IMR-90 (cell line): ENCODE results near the gene CYP11A1. TPM values are rescaled to one million over a fixed set of nuclear protein-coding genes. Genes with fewer than 3 reads are reported as not detected.

ENCODE experiments used
- ATAC-seq: fragments of 200-7000 bp; cut with Tn5 transposase; 2 replicates; pipeline ENCODE4 v1.9.1; 2020; ENCODE audit warnings: low read depth, mild to moderate bottlenecking, moderate library complexity
- BruUV-seq: library from RNA; stranded (reverse); fragments of 400-500 nt; replicated peaks from 2 replicates; lab custom pipeline; 2021; lab: Mats Ljungman, UMichigan
- CTCF ChIA-PET: fragments of 300-600 bp; formaldehyde crosslinking; extraction: SDS; loops from one replicate; lab custom pipeline; 2021; ENCODE audit warnings: antibody characterized with exemption; lab: Yijun Ruan, JAX
- POLR2A ChIA-PET: fragments of 300-600 bp; sonication (Branson Sonifier 250); formaldehyde crosslinking; loops from one replicate; lab custom pipeline; 2022; ENCODE audit warnings: antibody characterized with exemption; ENCODE audit not compliant: unreplicated experiment; lab: Charles Lee
- DNase-seq: peaks from one replicate; pipeline ENCODE4 v3.0.0; 2013
- H2AFZ ChIP-seq: replicated peaks from 2 replicates; pipeline ENCODE3; 2013; ENCODE audit warnings: low read length, mild to moderate bottlenecking; ENCODE audit not compliant: poor library complexity
- H2AK5ac ChIP-seq: 2 replicates; pipeline ENCODE4 v1.6.1; 2013; ENCODE audit warnings: low read depth, low read length, inconsistent platforms
- H2AK9ac ChIP-seq: replicated peaks from 2 replicates; pipeline ENCODE3; 2013; ENCODE audit warnings: mild to moderate bottlenecking, low read depth, low read length, moderate library complexity; ENCODE audit not compliant: poor library complexity
- H2BK120ac ChIP-seq: 2 replicates; pipeline ENCODE4 v1.6.1; 2013; ENCODE audit warnings: low read depth, low read length, inconsistent platforms
- H2BK15ac ChIP-seq: 3 replicates; pipeline ENCODE4 v1.6.1; 2013; ENCODE audit warnings: low read depth, low read length, inconsistent platforms
- H2BK20ac ChIP-seq: 2 replicates; pipeline ENCODE4 v1.6.1; 2013; ENCODE audit warnings: low read depth, mild to moderate bottlenecking, inconsistent platforms, low read length, moderate library complexity
- H2BK5ac ChIP-seq: 2 replicates; pipeline ENCODE4 v1.6.1; 2013; ENCODE audit warnings: mild to moderate bottlenecking, low read depth, low read length, inconsistent platforms; ENCODE audit not compliant: poor library complexity, severe bottlenecking
- H3K14ac ChIP-seq: replicated peaks from 2 replicates; pipeline ENCODE4 v1.6.1; 2013; ENCODE audit warnings: low read depth, low read length, inconsistent platforms
- H3K18ac ChIP-seq: 2 replicates; pipeline ENCODE4 v1.6.1; 2013; ENCODE audit warnings: low read depth, low read length, control low read depth
- H3K23ac ChIP-seq: 2 replicates; pipeline ENCODE4 v1.6.1; 2013; ENCODE audit warnings: low read depth, low read length, inconsistent platforms
- H3K27ac ChIP-seq: 2 replicates; pipeline ENCODE4 v1.5.1; 2013; ENCODE audit warnings: mild to moderate bottlenecking, control low read depth, low read length; ENCODE audit not compliant: insufficient read depth
- H3K27me3 ChIP-seq: 2 replicates; pipeline ENCODE4 v1.6.1; 2013; ENCODE audit warnings: low read length; ENCODE audit not compliant: control insufficient read depth, insufficient read depth
- H3K36me3 ChIP-seq: 2 replicates; pipeline ENCODE4 v1.6.1; 2013; ENCODE audit warnings: low read length, mixed read lengths; ENCODE audit not compliant: control insufficient read depth, insufficient read depth
- H3K4ac ChIP-seq: 2 replicates; pipeline ENCODE4 v1.6.1; 2013; ENCODE audit warnings: low read depth, low read length, inconsistent platforms
- H3K4me1 ChIP-seq: 2 replicates; pipeline ENCODE4 v1.6.1; 2013; ENCODE audit warnings: low read length, mixed read lengths; ENCODE audit not compliant: control insufficient read depth, insufficient read depth
- H3K4me2 ChIP-seq: 2 replicates; pipeline ENCODE4 v1.6.1; 2013; ENCODE audit warnings: low read depth, mild to moderate bottlenecking, control low read depth, low read length, moderate library complexity
- H3K4me3 ChIP-seq: 2 replicates; pipeline ENCODE4 v1.5.1; 2013; ENCODE audit warnings: low read depth, mild to moderate bottlenecking, control low read depth, low read length, moderate library complexity; ENCODE audit not compliant: insufficient read depth
- H3K56ac ChIP-seq: 2 replicates; pipeline ENCODE4 v1.6.1; 2013; ENCODE audit warnings: low read length, inconsistent platforms; ENCODE audit not compliant: insufficient read depth; ENCODE audit errors: extremely low read depth
- H3K79me1 ChIP-seq, 2 experiments: 2 replicates each; pipeline ENCODE4 v1.6.1; 2013; ENCODE audit warnings: low read length in 2 of 2, inconsistent platforms in 1 of 2, low read depth in 1 of 2
- H3K9ac ChIP-seq: 2 replicates; pipeline ENCODE4 v1.6.1; 2013; ENCODE audit warnings: low read depth, low read length, control low read depth
- H3K9me1 ChIP-seq: 2 replicates; pipeline ENCODE4 v1.6.1; 2013; ENCODE audit warnings: low read length, inconsistent platforms; ENCODE audit not compliant: insufficient read depth
- H3K9me3 ChIP-seq: 2 replicates; pipeline ENCODE4 v1.6.1; 2013; ENCODE audit warnings: low read length; ENCODE audit not compliant: control insufficient read depth, insufficient read depth
- H4K20me1 ChIP-seq: 2 replicates; pipeline ENCODE4 v1.6.1; 2013; ENCODE audit warnings: low read length, inconsistent platforms; ENCODE audit not compliant: insufficient read depth
- H4K5ac ChIP-seq: 2 replicates; pipeline ENCODE4 v1.6.1; 2013; ENCODE audit warnings: mild to moderate bottlenecking, low read depth, low read length, control low read depth
- H4K8ac ChIP-seq, 2 experiments: 2 replicates each; pipeline ENCODE4 v1.6.1; 2013; ENCODE audit warnings: low read depth in 2 of 2, low read length in 2 of 2, control low read depth in 1 of 2, inconsistent platforms in 1 of 2
- H4K91ac ChIP-seq: 2 replicates; pipeline ENCODE4 v1.6.1; 2013; ENCODE audit warnings: low read depth, low read length, inconsistent platforms; ENCODE audit not compliant: insufficient read depth
- BHLHE40 ChIP-seq: fragments of 150-350 bp; IDR thresholded peaks from 2 replicates; pipeline ENCODE4 v1.6.1; 2016; ENCODE audit warnings: mild to moderate bottlenecking, low read depth, low read length
- CHD1 ChIP-seq: IDR thresholded peaks from 2 replicates; pipeline ENCODE4 v1.6.1; 2012; ENCODE audit warnings: low read depth, low read length, improper control_type of control experiment
- CTCF ChIP-seq: conservative IDR thresholded peaks from 2 replicates; pipeline ENCODE4 v1.5.1; 2012; ENCODE audit warnings: mild to moderate bottlenecking, low read depth, low read length, improper control_type of control experiment
- ELK1 ChIP-seq: fragments of 150-350 bp; IDR thresholded peaks from 2 replicates; pipeline ENCODE4 v1.6.1; 2016; ENCODE audit warnings: low read depth, mild to moderate bottlenecking, low read length, moderate library complexity, borderline replicate concordance
- FOS ChIP-seq: fragments of 150-350 bp; IDR thresholded peaks from 2 replicates; pipeline ENCODE4 v1.6.1; 2016; ENCODE audit warnings: low read depth, low read length
- MAFK ChIP-seq: IDR thresholded peaks from 2 replicates; pipeline ENCODE4 v1.6.1; 2012; ENCODE audit warnings: low read depth, low read length, improper control_type of control experiment
- MXI1 ChIP-seq: IDR thresholded peaks from 2 replicates; pipeline ENCODE4 v1.6.1; 2012; ENCODE audit warnings: low read depth, mild to moderate bottlenecking, low read length, moderate library complexity, borderline replicate concordance
- NFE2L2 ChIP-seq: fragments of 150-350 bp; IDR thresholded peaks from 2 replicates; pipeline ENCODE4 v1.6.1; 2016; ENCODE audit warnings: low read depth, mild to moderate bottlenecking, low read length
- POLR2A ChIP-seq: IDR thresholded peaks from 2 replicates; pipeline ENCODE4 v1.6.1; 2012; ENCODE audit warnings: mild to moderate bottlenecking, low read depth, low read length
- RAD21 ChIP-seq: IDR thresholded peaks from 2 replicates; pipeline ENCODE4 v1.6.1; 2012; ENCODE audit warnings: low read length, improper control_type of control experiment
- RCOR1 ChIP-seq: IDR thresholded peaks from 2 replicates; pipeline ENCODE4 v1.6.1; 2012; ENCODE audit warnings: mild to moderate bottlenecking, low read length, improper control_type of control experiment; ENCODE audit not compliant: insufficient replicate concordance
- RFX5 ChIP-seq: IDR thresholded peaks from 2 replicates; pipeline ENCODE4 v1.8.0; 2012; ENCODE audit warnings: low read depth, mild to moderate bottlenecking, low read length, moderate library complexity
- SMC3 ChIP-seq: fragments of 150-350 bp; IDR thresholded peaks from 2 replicates; pipeline ENCODE4 v1.6.1; 2016; ENCODE audit warnings: low read depth, mild to moderate bottlenecking, antibody characterized with exemption, low read length, moderate library complexity
- WGBS, 2 experiments: methylation state at CpG; one replicate each; pipeline versions ENCODE4 v1.1.5 to v1.1.7; 2013; ENCODE audit warnings: missing lambda C conversion rate in 2 of 2; ENCODE audit not compliant: insufficient read length in 1 of 2; ENCODE audit errors: extremely low coverage in 2 of 2; 5-methylcytosine and 5-hydroxymethylcytosine counted together
- dilution Hi-C: fragments of 300-500 bp; cut with HindIII; formaldehyde crosslinking; loops from one replicate; pipeline ENCODE4 v1.14.3; 2018; ENCODE audit warnings: low sequenced_read_pairs; ENCODE audit not compliant: unreplicated experiment
- in situ Hi-C: fragments of 300-500 bp; cut with MboI; formaldehyde crosslinking; loops from 3 replicates; pipeline ENCODE4 v1.14.3; 2019; ENCODE audit warnings: low sequenced_read_pairs, inconsistent platforms, mixed read lengths
- intact Hi-C: fragments of 100-400 bp; cut with micrococcal nuclease; formaldehyde crosslinking; loops from 2 replicates; pipeline ENCODE4 v1.10.0; 2022
- polyA plus RNA-seq, 3 experiments: library from polyadenylated mRNA; depleted of rRNA; stranded (reverse); fragments of >200 nt; gene quantifications; 2 replicates each; pipeline ENCODE4 v1.2.3, GENCODE V29; 2012; ENCODE audit warnings: low replicate concordance in 1 of 3
- total RNA-seq: library from RNA; depleted of rRNA; stranded (reverse); fragments of >200 nt; gene quantifications from 2 replicates; pipeline ENCODE4 v1.2.3, GENCODE V29; 2012
- TF ChIP-seq, protein P1 (sequence below): fragments of 150-350 bp; IDR thresholded peaks from 2 replicates; pipeline ENCODE4 v1.6.1; 2017; ENCODE audit warnings: mild to moderate bottlenecking, antibody characterized with exemption, low read length, low read depth

CYP11A1 gene
- total and polyA plus RNA-seq, 2 of the 4 experiments (the other 2 are of a cell fraction) = 0.18 to 0.50 TPM

DNA sequence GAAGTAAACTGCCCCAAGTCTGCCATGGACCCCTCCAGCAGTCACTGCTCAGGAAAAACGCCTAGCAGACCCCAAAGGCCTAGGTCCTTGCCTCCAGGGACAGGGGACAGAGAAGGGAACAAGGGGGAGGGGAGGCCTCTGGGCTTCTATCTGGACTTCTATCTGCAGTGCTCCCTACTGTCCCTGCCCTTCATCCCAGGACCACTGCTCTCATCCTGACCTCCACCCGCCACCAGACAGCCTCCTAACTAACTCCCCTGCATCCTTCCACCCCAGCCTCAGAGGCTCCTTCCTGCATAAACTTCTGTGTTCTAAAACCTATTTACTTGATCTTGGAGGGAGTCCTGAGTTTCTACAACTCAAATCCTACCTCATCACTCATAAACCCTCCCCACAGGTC is 40.9 kb upstream of the CYP11A1 start:
- H3K23ac ChIP-seq = peak overlapping the region; percentile 12; the same call in 1 of the 2 replicates
- peak overlapping the region; percentile 99 for H4K91ac ChIP-seq
- BruUV-seq = no TSS peak
- peak overlapping the region; percentile 12; the same call in 1 of the 2 replicates for H3K27ac ChIP-seq
- DNase-seq (no peak), ATAC-seq (no peak)
- H3K79me1 ChIP-seq = peaks cover 0 to 36% of the 10 kb centered on the region in 2 experiments; a peak in 2 of 4 replicates
- no peaks in the 10 kb centered on the region for H3K9me3 ChIP-seq
- POLR2A ChIA-PET = no interaction called here
- dilution Hi-C loops (no loop called here), in situ Hi-C loops (no loop called here), intact Hi-C loops (no loop called here)
- H3K9ac ChIP-seq = no peak overlapping the region
- H3K4me1 ChIP-seq = peaks cover 22% of the 10 kb centered on the region
- no peaks in the 10 kb centered on the region for H4K20me1 ChIP-seq
- H3K27me3 ChIP-seq = no peaks in the 10 kb centered on the region
- H3K36me3 ChIP-seq = peaks cover 5% of the 10 kb centered on the region; the same call in 1 of the 2 replicates
- H2AK5ac ChIP-seq = peak overlapping the region; percentile 92
- no CpG with 5 or more reads among the region's 2 CpGs for WGBS, 2 experiments
- peak overlapping the region; percentile 12; the same call in 1 of the 2 replicates for H4K5ac ChIP-seq
- H3K9me1 ChIP-seq = peaks cover 38% of the 10 kb centered on the region
- H2AK9ac ChIP-seq = peak overlapping the region; percentile 98
- H2BK120ac ChIP-seq = peak overlapping the region; percentile 95
- no peak overlapping the region for H3K4me3 ChIP-seq
- peak overlapping the region; percentile 92 for H2BK20ac ChIP-seq
- H2BK5ac ChIP-seq = peak overlapping the region; percentile 87
- H3K14ac ChIP-seq = peak overlapping the region; percentile 85
- peak overlapping the region; percentile 56 for H2AFZ ChIP-seq
- CTCF ChIA-PET = no interaction called here
- H4K8ac ChIP-seq = peak overlapping the region; percentile 90 to 95; a peak in 3 of 4 replicates
- H3K4ac ChIP-seq = peak overlapping the region; percentile 96
- H2BK15ac ChIP-seq = peak overlapping the region; percentile 65; the same call in 2 of the 3 replicates
- no peak overlapping the region for H3K18ac ChIP-seq
- no peak overlapping the region for H3K56ac ChIP-seq
- TF ChIP-seq RAD21 = no peak
- TF ChIP-seq ELK1 = no peak
- no peak for TF ChIP-seq SMC3
- no peak for TF ChIP-seq CTCF
- no peak for TF ChIP-seq NFE2L2
- no peak for TF ChIP-seq CHD1
- TF ChIP-seq POLR2A = no peak
- TF ChIP-seq, protein P1, sequence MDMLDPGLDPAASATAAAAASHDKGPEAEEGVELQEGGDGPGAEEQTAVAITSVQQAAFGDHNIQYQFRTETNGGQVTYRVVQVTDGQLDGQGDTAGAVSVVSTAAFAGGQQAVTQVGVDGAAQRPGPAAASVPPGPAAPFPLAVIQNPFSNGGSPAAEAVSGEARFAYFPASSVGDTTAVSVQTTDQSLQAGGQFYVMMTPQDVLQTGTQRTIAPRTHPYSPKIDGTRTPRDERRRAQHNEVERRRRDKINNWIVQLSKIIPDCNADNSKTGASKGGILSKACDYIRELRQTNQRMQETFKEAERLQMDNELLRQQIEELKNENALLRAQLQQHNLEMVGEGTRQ = no peak
- no peak for TF ChIP-seq RFX5
- TF ChIP-seq MXI1 = no peak
- no peak for TF ChIP-seq FOS
- TF ChIP-seq RCOR1 = no peak
- TF ChIP-seq MAFK = no peak
- no peak for TF ChIP-seq BHLHE40
- no peak overlapping the region for H3K4me2 ChIP-seq
